ENCODE measurements around the gene CHAC1. TPM values are rescaled to one million over a fixed set of nuclear protein-coding genes. Genes with fewer than 3 reads are reported as not detected.

The CHAC1 gene
- total and polyA plus RNA-seq, 2 of the 13 experiments (the other 11 are each of a cell fraction or from before 2014, with no cell fraction given) = 0.44 TPM; not detected in 1

GRCh38 chr15:40952901-40953712, at the start of gene CHAC1 (continued):
- TF ChIP-seq ZNF569 (CRISPR knock-in tag; IDR thresholded peaks at IDR 0.05; ENCODE audit: borderline replicate concordance) (no peak), IKZF4 (CRISPR knock-in tag; IDR thresholded peaks at IDR 0.05; ENCODE audit: borderline replicate concordance, low read depth, not compliant biosample characterization) (no peak), PLRG1 (conservative IDR thresholded peaks at IDR 0.05) (no peak)

- H3K27ac ChIP-seq (ENCODE audit: extremely low read length, insufficient read depth, low read length) = no peak overlapping the region
- H3K27me3 ChIP-seq (ENCODE audit: control insufficient read depth in 1 of 2, insufficient read depth in 2 of 2, low read length in 2 of 2) = no peaks in the 10 kb centered on the region
- WGBS (ENCODE audit: low lambda C conversion rate) = 82% methylated on average over 7 of the region's 7 CpGs
- no peak overlapping the region for H3K4me2 ChIP-seq (ENCODE audit: low read depth, low read length)
- no peak overlapping the region for H3K4me3 ChIP-seq (replicated peaks in 1 of 3; ENCODE audit: insufficient read depth in 1 of 3, low read depth in 2 of 3, low read length in 3 of 3)
- peaks cover 18 to 31% of the 10 kb centered on the region in 2 experiments for H3K36me3 ChIP-seq (replicated peaks in 1 of 2; ENCODE audit: control insufficient read depth in 1 of 2, insufficient read depth in 2 of 2, low read length in 2 of 2)
- no peaks in the 10 kb centered on the region for H4K20me1 ChIP-seq (ENCODE audit: insufficient read depth, low read length)
- ChIA-PET CTCF (ENCODE audit: low intra/inter-chr PET ratio, low total read pairs) (interaction anchor here (0.6 to 4.4 kb wide), 7 partner anchors 26 to 280 kb away, joined by 3 to 44 read pairs (median 3); no protein-coding TSS in a partner anchor), POLR2A (interaction anchor here (1.7 kb wide), 1 partner anchor 10 kb away, joined by 4 read pairs; the partner anchor contains the start of gene VPS18)
- DNase-seq (ENCODE audit: low spot score) = no peak
- FAIRE-seq = no peak
- H3K9ac ChIP-seq (ENCODE audit: insufficient read depth, low read depth, low read length) = no peak overlapping the region
- no peaks in the 10 kb centered on the region for H3K9me3 ChIP-seq (ENCODE audit: low read length)
- in situ Hi-C loops (cut with HindIII; ENCODE audit: extremely low pct_ligation_motif_present, low pct_unique_long_range_greater_than_20kb) = loop anchor here (5.0 kb wide), 2 partner anchors 118 to 278 kb away; no protein-coding TSS in a partner anchor
- no peak for ATAC-seq
- peaks cover 35% of the 10 kb centered on the region for H3K4me1 ChIP-seq (ENCODE audit: insufficient read depth, low read length)
- TF ChIP-seq ZNF589 (CRISPR knock-in tag; conservative IDR thresholded peaks at IDR 0.05) = no peak
- TF ChIP-seq ZC3H13 (CRISPR knock-in tag; IDR thresholded peaks at IDR 0.05) = 0 out of 2 replicates have a peak, but pooled peaks have one; percentile 25
- H3K79me2 ChIP-seq (ENCODE audit: insufficient read depth, low read length) = no peaks in the 10 kb centered on the region
- no peak overlapping the region for H2AFZ ChIP-seq (ENCODE audit: low read length)
- BruUV-seq (replicated peaks) = no TSS peak
- intact Hi-C loops (cut with micrococcal nuclease; ENCODE audit: unreplicated experiment) = loop anchor here (1.0 to 5.0 kb wide), 3 partner anchors 38 to 428 kb away; partner anchors contain the start of genes NUSAP1 and OIP5
Observed at GRCh38 chr15:40904552-40905201, 48.6 kb upstream of the CHAC1 start.
